NCI-H69 (cell line): ENCODE measurements around the gene HPS4.
"Not testable (repeated sequence)": the region's sequence is repeated elsewhere in the genome, so short reads cannot be mapped to it uniquely, and the experiment has no call there.

Source experiments
- DNase-seq: peaks from one replicate; lab custom pipeline; 2025; lab: John Stamatoyannopoulos, UW

Gene HPS4

DNA sequence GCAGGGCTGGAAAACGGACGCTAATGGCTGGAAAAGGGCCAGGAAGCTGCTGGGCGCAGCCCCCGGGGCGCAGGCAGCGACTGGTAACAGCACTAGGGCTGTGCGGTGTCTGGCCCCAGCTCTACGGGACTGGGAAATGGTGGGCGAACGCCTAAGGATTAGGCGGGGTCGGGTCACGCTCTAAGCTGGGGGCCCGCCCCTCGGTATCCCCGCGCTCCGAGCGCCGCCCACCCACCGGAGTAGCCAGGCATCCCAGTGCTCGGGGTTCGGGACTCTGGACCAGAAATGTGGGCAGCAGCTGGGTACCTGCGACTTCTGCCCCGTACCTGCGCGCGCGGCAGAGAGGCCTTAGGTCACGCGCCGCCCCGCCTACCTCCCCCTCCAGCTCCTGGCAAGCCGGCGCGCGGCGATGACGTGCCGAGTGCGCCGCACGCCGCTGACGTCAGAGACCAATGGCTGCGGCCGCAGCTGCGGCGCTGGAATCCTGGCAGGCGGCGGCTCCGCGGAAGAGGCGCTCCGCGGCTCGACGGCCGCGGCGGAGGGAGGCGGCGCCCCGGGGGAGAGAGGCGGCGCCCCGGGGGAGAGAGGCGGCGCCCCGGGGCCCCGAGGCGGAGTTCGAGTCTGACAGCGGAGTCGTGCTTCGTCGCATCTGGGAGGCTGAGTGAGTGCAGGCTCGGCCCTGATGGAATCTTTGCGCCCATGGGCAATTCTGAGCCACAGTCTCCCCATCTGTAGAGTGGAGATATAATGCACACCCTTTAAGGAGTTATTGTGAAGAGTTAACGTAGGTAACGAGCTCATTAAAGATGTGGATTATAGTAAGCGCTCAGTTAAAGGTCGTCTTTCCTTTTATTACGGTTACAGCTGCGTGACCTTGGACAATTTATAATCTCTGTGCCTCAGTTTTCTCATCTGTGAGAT lies at the start of gene HPS4, which contains the start of gene SRRD:
TSS of gene HPS4 (minus strand) at position 345 of the 921 bp plus-strand sequence. CDS start 2,021 bp downstream, outside the sequence.
TSS of gene SRRD (plus strand) at position 439 of the 921 bp plus-strand sequence. CDS start at position 453, 14 bp downstream.
- peak; percentile 98 for DNase-seq

DNA sequence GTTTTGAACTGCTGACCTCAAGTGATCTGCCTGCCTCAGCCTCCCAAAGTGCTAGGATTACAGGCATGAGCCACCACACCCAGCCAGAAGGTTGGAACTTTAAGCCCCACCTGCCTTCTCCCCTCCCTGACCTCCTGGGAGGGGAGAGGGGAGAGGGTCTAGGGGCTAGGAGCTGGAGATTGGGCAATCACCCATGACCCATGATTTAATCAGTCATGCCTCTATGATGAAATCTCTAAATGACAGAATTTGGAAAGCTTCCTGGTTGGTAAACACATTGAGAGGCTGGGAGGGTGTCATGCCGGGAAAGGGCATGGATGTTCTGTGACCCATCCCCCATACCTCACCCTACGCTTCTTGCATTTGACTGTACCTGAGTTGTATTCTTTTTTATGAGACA lies 45.8 kb upstream of the HPS4 start:
- peak; percentile 53 for DNase-seq

DNA sequence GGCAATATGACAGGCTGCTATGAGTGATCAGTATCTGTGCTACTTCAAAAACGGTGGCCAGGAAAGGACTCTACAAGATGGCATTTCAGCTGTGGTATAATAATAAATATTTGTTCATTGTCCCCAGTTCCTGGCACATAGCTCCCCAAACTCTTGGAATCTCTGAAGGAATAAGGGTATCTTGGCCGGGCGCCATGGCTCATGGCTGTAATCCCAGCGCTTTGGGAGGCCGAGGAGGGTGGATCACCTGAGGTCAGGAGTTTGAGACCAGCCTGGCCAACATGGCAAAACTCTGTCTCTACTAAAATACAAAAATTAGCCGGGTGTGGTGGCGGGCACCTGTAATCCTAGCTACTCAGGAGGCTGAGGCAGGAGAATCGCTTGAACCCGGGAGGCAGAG lies 44.9 kb upstream of the HPS4 start:
- not testable (repeated sequence) for DNase-seq

GRCh38 chr22:26527574-26528465 lies 44.2 kb upstream of the HPS4 start:
- no peak for DNase-seq

DNA sequence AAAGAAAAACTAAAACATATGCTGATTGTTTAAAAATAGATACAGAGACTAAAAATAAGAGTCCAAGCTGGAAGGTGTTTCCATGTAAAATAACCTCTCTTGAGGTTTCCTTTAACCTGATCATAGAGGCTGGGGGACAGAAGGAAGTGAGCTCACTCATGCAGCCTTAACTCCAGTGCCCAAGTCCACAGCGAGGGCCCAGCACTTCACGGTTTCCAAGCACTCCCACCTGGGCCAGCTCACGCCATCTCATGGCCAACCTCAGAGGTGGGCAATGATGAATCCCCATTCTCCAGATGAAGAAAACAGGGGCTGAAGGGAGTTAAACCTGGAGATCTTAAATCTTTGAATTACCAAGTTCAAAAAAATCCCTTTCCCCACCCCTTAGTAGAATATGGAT lies 43.6 kb upstream of the HPS4 start:
- no peak for DNase-seq

DNA sequence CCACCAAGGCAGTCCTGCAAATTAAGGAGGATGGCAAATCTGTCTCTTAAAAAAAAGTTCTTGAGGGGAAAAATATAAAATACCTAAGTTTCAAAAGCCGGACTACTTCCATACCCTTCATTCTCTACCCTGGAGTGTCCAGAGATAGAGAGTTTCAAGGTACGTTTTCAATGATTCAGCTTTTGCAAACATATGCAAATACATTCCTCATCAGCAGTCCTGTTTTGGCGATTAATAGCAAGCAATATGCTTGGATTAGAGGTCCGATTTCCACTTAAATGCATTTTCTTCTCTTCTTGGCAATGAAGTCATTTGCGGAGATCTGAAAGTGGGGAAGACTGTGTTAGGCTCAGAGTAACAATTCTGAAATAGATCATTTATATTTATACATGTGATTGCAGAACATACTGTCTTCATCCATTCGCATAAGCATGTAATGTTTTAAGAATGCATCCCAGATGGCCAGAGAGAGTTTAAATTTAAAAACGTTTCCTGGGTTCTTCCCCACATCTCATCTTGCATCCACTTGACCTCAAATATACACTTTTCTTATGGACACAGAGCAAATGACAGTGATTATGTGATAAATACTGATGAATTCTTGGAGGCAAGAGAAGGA lies 42.5 kb upstream of the HPS4 start:
- DNase-seq = no peak

DNA sequence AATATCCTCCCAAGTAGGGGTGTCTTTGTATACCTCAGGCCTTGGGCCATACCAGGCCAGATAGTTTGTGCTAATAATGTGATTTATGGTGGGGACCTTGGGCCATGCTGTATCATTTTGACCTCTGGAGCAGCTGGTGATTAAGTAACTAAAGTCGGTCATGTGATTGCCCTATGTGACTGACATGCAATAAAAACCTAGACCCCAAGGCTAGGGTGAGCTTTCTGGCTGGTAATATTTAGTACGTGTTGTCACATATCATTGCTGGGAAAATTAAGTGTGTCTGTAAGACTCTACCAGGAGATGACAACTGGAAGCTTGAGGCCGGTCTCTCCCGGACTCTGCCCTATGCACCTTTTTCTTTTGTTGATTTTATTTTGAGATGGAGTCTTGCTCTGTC lies 41.3 kb upstream of the HPS4 start:
- no peak for DNase-seq

DNA sequence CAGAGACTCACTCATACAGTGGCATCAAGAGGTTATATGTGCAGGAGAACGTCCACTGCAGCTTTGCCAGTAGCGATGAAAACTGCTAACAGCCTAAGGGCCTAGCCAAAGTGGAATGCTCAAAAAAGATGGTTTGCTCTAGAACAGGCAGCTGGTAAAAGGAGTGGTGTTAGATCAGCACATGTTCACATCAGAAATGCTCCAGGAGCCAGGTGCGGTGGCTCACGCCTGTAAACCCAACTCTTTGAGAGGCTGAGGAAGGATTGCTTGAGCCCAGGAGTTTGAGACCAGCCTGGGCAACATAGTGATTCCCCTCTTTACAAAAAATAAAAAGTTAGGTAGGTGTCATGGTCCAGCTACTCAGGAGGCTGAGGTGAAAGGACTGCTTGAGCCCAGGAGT lies 39.0 kb upstream of the HPS4 start:
- DNase-seq = no peak

GRCh38 chr22:26522012-26522411 lies 38.4 kb upstream of the HPS4 start:
- DNase-seq = no peak

DNA sequence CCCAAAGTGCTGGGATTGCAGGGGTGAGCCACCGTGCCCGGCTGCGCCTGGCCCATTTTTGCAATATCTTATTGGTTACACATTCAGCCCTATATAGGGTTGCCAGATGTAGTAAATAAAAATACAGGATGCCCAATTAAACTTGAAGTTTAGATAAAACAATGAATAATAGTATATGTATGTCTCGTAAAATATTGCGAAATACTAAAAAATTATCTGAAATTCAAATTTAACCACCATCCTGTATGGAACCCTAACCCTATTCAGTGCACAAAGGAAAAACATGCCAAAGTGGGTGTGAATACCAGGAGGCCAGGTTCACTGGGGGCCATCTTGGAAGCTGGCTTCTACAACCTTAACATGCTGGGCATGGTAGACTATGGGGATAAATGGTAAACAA lies 33.8 kb upstream of the HPS4 start:
- no peak for DNase-seq

DNA sequence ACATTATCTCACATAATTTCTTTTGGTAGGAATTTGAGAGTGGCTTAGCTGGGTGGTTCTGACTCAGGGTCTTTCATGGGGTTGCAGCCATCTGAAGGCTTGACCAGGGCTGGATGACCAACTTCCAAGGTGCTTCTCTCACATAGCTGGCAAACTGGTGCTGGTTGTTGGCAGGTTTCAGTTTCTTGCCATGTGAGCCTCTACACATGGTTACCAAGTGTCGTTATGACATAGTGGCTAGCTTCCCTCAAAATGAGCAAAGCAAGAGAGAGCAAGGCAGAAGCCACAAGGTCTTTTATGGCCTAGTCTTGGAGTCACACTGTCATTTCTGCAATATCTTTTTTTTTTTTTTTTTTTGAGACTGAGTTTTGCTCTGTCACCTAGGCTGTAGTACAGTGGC lies 32.9 kb upstream of the HPS4 start:
- no peak for DNase-seq

DNA sequence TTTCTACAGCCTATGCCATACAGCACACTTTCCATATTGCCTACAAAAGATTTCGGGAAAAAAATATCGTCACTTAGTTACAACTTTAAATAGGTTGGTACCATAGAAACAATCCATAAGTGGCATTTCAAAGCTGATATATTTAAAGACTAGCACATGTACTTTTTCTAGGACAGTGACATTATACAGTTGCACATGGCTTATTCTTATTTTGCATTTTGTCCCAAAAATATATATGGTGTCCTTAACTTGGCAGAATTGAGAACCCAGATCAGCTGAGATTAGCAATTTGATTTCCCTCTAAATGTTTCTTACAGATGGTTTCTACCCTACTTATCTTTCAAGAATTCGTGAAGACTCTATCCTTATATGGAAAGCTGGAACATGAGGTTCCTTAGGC lies 32.3 kb upstream of the HPS4 start:
- no peak for DNase-seq

DNA sequence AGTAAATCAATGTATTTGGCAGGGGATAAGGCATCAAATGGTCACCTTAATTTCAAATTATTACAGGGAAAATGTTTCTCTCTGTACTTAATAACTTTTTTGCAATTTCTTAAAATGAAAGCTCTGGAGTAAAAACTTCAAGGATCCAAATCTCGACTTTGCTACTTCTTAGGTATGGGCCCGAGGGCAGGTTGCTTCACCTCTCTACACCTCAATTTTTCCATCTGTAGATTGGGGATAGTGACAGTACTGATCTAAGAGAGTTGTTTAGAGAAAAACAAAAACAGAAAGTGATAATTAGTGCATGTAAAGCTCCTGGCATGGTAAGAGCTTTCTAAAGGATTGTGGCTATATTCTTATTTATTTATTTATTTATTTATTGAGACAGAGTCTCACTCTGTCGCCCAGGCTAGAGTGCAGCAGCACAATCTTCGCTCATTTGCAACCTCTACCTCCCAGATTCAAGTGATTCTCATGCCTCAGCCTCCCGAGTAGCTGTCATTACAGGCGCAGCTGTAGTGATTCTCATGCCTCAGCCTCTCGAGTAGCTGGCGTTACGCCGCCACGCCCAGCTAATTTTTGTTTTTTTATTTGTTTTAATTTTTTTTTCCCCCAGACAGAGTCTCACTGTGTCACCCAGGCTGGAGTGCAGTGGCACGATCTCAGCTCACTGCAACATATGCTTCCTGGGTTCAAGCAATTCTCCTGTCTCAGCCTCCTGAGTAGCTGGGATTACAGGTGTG lies 31.0 kb upstream of the HPS4 start:
- no peak for DNase-seq

DNA sequence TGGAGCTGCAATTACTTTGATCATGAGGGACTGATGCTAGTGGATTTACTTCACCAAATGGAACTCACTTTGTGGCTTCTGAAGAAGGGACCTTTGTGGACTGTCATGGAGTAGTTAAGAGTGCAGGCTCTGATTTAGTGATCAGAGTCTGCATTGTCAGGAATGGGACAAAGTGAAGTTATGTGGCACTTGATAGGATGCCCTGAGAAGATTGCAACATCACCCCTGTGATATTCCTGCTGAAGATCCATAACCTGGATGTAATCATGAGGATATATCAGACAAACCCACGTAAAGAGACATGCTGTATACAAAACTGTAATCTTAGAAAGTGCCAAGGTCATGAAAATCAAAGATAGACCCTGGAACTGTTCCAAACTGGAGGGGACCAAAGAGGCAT lies 30.3 kb upstream of the HPS4 start:
- DNase-seq = no peak

DNA sequence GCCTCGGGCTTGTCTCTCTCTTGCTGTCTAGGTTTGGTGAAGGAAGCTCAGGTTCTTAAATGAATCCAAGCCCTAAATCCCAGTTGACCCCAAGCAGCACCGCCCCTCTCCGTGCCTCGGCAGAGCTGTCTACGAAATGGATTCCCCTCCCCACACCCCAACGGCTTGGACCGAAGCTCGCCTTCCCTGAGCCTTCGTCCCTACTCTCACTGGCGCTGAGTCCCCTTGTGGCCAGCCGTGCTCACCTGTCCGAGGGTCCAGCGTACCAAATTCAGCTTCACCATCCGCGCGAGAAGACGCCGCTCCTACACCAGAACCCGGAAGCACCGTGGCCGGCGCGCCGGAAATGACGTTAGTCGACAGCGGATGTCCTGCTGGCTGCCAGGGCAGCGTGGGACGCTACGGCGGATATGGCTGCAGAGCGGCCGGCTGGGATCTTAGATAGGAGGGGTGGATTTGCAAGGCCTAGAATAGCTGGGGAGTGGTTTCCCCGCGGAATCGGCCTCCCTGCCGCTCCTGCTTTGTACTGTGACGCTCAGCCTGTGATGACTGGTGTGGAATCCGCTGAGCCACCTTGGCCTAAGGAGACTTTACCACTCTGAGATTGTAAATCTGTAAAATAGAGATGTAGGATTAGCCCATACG lies 28.7 kb upstream of the HPS4 start, which contains the start of gene TFIP11:
TSS of gene TFIP11 (minus strand) at position 325 of the 645 bp plus-strand sequence. CDS start 2,201 bp downstream, outside the sequence.
- peak; percentile 94 for DNase-seq

- DNase-seq = no peak
These were observed 24.6 kb upstream of the HPS4 start for GRCh38 chr22:26508148-26508547.

GRCh38 chr22:26503758-26504157 lies 20.2 kb upstream of the HPS4 start:
- DNase-seq = no peak

DNA sequence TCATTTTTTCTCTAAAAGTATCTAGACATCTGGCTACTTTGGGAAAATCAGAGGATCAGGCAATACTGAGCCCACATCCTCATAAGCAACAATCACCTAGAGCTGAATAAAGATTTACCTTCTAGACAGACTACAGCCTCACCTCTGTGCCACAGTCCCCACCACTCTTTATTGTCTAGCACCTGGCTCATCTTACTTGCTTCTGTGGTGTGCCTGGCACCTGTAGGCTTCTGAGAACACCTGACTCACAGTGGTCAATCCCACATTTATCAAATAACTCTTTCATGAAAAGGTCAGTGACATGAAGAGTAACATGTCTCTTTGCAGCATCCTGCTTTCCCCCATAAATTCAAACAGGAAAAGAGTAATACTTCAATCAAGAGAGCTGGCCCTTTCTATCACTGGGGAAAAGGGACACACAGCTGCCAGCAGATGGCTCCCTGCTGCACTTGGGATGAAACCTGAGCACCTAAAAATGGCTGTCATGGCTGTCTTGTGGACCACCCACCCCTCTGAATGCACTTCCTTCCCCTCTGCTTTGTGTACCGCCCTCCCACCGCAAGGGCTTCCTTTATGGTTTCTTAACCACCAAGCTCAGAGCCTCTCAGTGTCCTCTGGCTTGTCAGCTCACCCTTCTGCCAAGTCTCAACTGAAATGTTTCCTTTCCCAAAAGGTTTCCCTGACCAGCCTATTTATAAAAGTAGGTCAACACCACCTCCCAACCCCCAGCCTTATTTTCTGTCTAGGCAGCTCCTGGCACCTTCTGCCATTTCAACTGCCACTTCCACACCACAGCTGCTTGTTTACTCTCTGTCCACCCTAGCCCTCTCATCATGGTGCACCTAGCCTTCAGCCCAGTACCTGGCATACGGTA lies 19.3 kb upstream of the HPS4 start:
- peak; percentile 53 for DNase-seq

GRCh38 chr22:26501996-26502395 lies 18.4 kb upstream of the HPS4 start:
- no peak for DNase-seq

DNA sequence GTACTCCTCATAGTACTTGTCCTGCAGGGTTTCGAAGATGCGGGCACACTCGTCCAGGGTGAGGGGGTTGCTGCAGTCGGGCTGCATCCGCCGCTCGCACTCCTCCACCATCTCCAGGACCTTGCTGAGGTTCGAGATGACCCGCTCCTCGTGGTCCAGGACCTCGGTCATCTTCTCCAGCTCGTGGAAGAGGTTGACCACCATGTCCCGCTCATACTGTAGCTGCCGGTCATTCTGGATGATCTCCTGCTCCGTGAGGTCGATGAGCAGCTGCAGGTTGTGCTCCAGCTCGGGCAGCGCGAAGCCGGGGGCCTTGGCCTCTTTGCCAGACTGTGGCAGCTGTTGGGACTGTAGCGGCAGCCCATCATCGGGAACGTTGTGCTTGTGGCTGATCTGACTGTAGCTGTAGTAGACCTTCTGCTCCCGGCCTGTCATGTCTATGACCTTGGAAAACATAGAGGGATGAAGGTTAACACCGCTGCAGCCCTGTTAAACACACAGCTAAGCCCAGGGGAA lies 15.7 kb upstream of the HPS4 start:
- DNase-seq = no peak
